Fibroblast of lung (primary cell): ENCODE measurements around the gene GRB10.

Experiments used
- CTCF ChIP-seq, 2 donors: IDR thresholded peaks in 1 of 2; conservative IDR thresholded peaks in 1 of 2; 1 replicate in 1 of 2; 2 replicates in 1 of 2; pipeline ENCODE4 v1.5.1; 2011 to 2012; ENCODE audit warnings: low read length in 2 of 2, control low read depth in 1 of 2, inconsistent platforms in 1 of 2, low read depth in 1 of 2, mild to moderate bottlenecking in 1 of 2
- EZH2 ChIP-seq: IDR thresholded peaks from 2 replicates; pipeline ENCODE4 v1.5.1; 2012; ENCODE audit warnings: low read length, control low read depth, mild to moderate bottlenecking; ENCODE audit errors: missing control alignments

DNA sequence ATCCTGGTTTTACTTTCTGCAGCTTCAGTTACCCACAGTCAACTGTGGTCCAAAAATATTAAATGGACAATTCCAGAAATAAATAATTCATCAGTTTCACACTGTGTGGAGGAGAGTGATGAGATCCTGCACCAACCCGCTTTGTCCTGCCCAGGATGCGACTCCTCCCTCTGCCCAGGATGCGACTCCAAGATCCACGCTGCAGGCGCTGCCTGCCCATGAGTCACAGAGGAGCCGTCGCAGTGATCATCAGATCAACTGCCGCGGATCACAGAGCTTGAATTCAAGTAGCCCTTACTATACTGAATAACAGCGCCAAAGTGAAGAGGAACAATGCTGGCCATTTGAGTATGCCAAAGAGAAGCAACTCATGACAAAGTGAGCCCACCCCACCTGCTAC is 61.5 kb downstream of the GRB10 start:
- TF ChIP-seq CTCF (conservative IDR thresholded peaks at IDR 0.05 in 1 of 2, IDR thresholded peaks at IDR 0.05 in 1 of 2; ENCODE audit: low read depth in 1 of 2, low read length in 2 of 2) (no peak), EZH2 (no peak)
